WTC11 (cell line): ENCODE measurements around the gene CCT8L2.
"Not testable (repeated sequence)": the region's sequence is repeated elsewhere in the genome, so short reads cannot be mapped to it uniquely, and the experiment has no call there.

Source experiments
- CREB1 ChIP-seq: sonication (generic); formaldehyde crosslinking; IDR thresholded peaks from 2 replicates; pipeline ENCODE4 v1.8.0; 2023; ENCODE audit warnings: mild to moderate bottlenecking, missing genetic modification reagents
- CTCF ChIP-seq: fragments of 200-600 bp; IDR thresholded peaks from 2 replicates; pipeline ENCODE4 v1.8.0; 2022; ENCODE audit warnings: antibody characterized with exemption
- GTF2I ChIP-seq: fragments of 250-450 bp; sonication (Bioruptor Pico); conservative IDR thresholded peaks from 2 replicates; pipeline ENCODE4 v1.4.0; 2021; ENCODE audit warnings: mild to moderate bottlenecking
- JUN ChIP-seq: sonication (generic); formaldehyde crosslinking; IDR thresholded peaks from 2 replicates; pipeline ENCODE4 v1.8.0; 2023; ENCODE audit warnings: mild to moderate bottlenecking, missing genetic modification reagents
- MAX ChIP-seq: sonication (generic); formaldehyde crosslinking; IDR thresholded peaks from 2 replicates; pipeline ENCODE4 v1.8.0; 2022; ENCODE audit warnings: mild to moderate bottlenecking, missing genetic modification reagents
- MLX ChIP-seq: sonication (generic); formaldehyde crosslinking; IDR thresholded peaks from 2 replicates; pipeline ENCODE4 v1.8.1; 2023; ENCODE audit warnings: mild to moderate bottlenecking, missing genetic modification reagents, moderate library complexity
- MYBL2 ChIP-seq: sonication (generic); formaldehyde crosslinking; IDR thresholded peaks from 2 replicates; pipeline ENCODE4 v1.8.1; 2023; ENCODE audit warnings: mild to moderate bottlenecking, moderate library complexity, missing genetic modification reagents
- SMAD3 ChIP-seq: sonication (generic); formaldehyde crosslinking; IDR thresholded peaks from 2 replicates; pipeline ENCODE4 v1.8.0; 2022; ENCODE audit warnings: missing genetic modification reagents, mild to moderate bottlenecking, borderline replicate concordance
- ZNF138 ChIP-seq: sonication (generic); formaldehyde crosslinking; conservative IDR thresholded peaks from 2 replicates; pipeline ENCODE4 v1.8.1; 2022; ENCODE audit warnings: mild to moderate bottlenecking, moderate library complexity, missing genetic modification reagents
- ZNF232 ChIP-seq: sonication (generic); formaldehyde crosslinking; IDR thresholded peaks from 2 replicates; pipeline ENCODE4 v1.8.0; 2022; ENCODE audit warnings: mild to moderate bottlenecking, missing genetic modification reagents

- TF ChIP-seq ZNF138 (CRISPR knock-in tag); MLX (CRISPR knock-in tag); ZNF232 (CRISPR knock-in tag); CTCF; CREB1 (CRISPR knock-in tag); MAX (CRISPR knock-in tag); MYBL2 (CRISPR knock-in tag); JUN; SMAD3 (CRISPR knock-in tag); GTF2I: not testable (repeated sequence)
These were observed 35.1 kb downstream of the CCT8L2 start for GRCh38 chr22:16557511-16557910.
